Memory B cell (primary cell): ENCODE measurements around the gene AMH.

Experiments used
- ATAC-seq: fragments of 150-1000 bp; cut with Tn5 transposase; 2 replicates; pipeline ENCODE4 v1.10.0; 2021; ENCODE audit warnings: low read depth, mild to moderate bottlenecking, moderate library complexity
- DNase-seq, 2 donors: peaks; one replicate each; pipeline ENCODE4 v3.0.0; 2022; ENCODE audit warnings: low spot score in 2 of 2
- H3K27ac Mint-ChIP-seq: one replicate; pipeline ENCODE4 v1.8.0; 2022; ENCODE audit warnings: mild to moderate bottlenecking, moderate library complexity, mixed read lengths
- H3K27me3 Mint-ChIP-seq: one replicate; pipeline ENCODE4 v1.8.0; 2022; ENCODE audit warnings: mixed read lengths
- H3K36me3 Mint-ChIP-seq: one replicate; pipeline ENCODE4 v1.8.0; 2022; ENCODE audit warnings: mild to moderate bottlenecking, mixed read lengths
- H3K4me1 Mint-ChIP-seq: one replicate; pipeline ENCODE4 v1.8.0; 2022; ENCODE audit warnings: mixed read lengths
- H3K4me3 Mint-ChIP-seq: one replicate; pipeline ENCODE4 v1.8.0; 2022; ENCODE audit warnings: mild to moderate bottlenecking, moderate library complexity, mixed read lengths
- H3K9me3 Mint-ChIP-seq: one replicate; pipeline ENCODE4 v1.8.0; 2022; ENCODE audit warnings: mixed read lengths

AMH gene

GRCh38 chr19:2282062-2282861, 33.1 kb downstream of the AMH start, which contains the start of gene PEAK3:
TSS of gene PEAK3 (minus strand) at chr19:2282175. CDS start at chr19:2280931, 1,244 bp downstream.
- Mint-ChIP-seq H3K27me3 (no peaks in the 10 kb centered on the region), H3K4me1 (peaks cover 11% of the 10 kb centered on the region), H3K36me3 (no peaks in the 10 kb centered on the region), H3K27ac (peak within 1 kb of the TSS; percentile 37), H3K9me3 (no peaks in the 10 kb centered on the region), H3K4me3 (peak within 1 kb of the TSS; percentile 76)
- ATAC-seq (peak; percentile 48), DNase-seq (no peak)

GRCh38 chr19:2282862-2283237, 33.7 kb downstream of the AMH start:
- peak overlapping the region; percentile 54 for H3K4me3 Mint-ChIP-seq

GRCh38 chr19:2283835-2284507, 34.8 kb downstream of the AMH start:
- Mint-ChIP-seq H3K9me3 (no peaks in the 10 kb centered on the region), H3K4me1 (peaks cover 20% of the 10 kb centered on the region), H3K27me3 (no peaks in the 10 kb centered on the region), H3K4me3 (no peak overlapping the region), H3K27ac (no peak overlapping the region), H3K36me3 (no peaks in the 10 kb centered on the region)
- DNase-seq (no peak), ATAC-seq (no peak)

More at GRCh38 chr19:2282862-2283237, 33.7 kb downstream of the AMH start:
- Mint-ChIP-seq H3K4me1 (peaks cover 12% of the 10 kb centered on the region), H3K36me3 (no peaks in the 10 kb centered on the region), H3K27ac (peak overlapping the region; percentile 28), H3K9me3 (no peaks in the 10 kb centered on the region), H3K27me3 (no peaks in the 10 kb centered on the region)
- no peak for DNase-seq
- ATAC-seq, result no peak

GRCh38 chr19:2286402-2287140, 37.4 kb downstream of the AMH start:
- no peak for ATAC-seq
- Mint-ChIP-seq H3K4me3 (no peak overlapping the region), H3K27me3 (no peaks in the 10 kb centered on the region), H3K9me3 (no peaks in the 10 kb centered on the region), H3K36me3 (no peaks in the 10 kb centered on the region), H3K27ac (peak overlapping the region; percentile 38), H3K4me1 (peaks cover 25% of the 10 kb centered on the region)
- DNase-seq, result no peak

GRCh38 chr19:2287585-2288337, 38.6 kb downstream of the AMH start:
- H3K27ac Mint-ChIP-seq, result peak overlapping the region; percentile 78

GRCh38 chr19:2288338-2288817, 39.3 kb downstream of the AMH start:
- Mint-ChIP-seq H3K4me1 (peaks cover 21% of the 10 kb centered on the region), H3K9me3 (no peaks in the 10 kb centered on the region), H3K27ac (peak overlapping the region; percentile 78), H3K36me3 (peaks cover 8% of the 10 kb centered on the region), H3K27me3 (no peaks in the 10 kb centered on the region), H3K4me3 (peak overlapping the region; percentile 96)
- ATAC-seq (no peak), DNase-seq (no peak)

More at GRCh38 chr19:2287585-2288337, 38.6 kb downstream of the AMH start:
- ATAC-seq, result no peak
- Mint-ChIP-seq H3K4me1 (peaks cover 21% of the 10 kb centered on the region), H3K27me3 (no peaks in the 10 kb centered on the region), H3K36me3 (peaks cover 4% of the 10 kb centered on the region), H3K9me3 (no peaks in the 10 kb centered on the region), H3K4me3 (peak overlapping the region; percentile 30)
- no peak for DNase-seq

- Mint-ChIP-seq H3K36me3 (peaks cover 11% of the 10 kb centered on the region), H3K27ac (peak overlapping the region; percentile 78), H3K4me3 (peak overlapping the region; percentile 96), H3K4me1 (peaks cover 25% of the 10 kb centered on the region), H3K27me3 (no peaks in the 10 kb centered on the region), H3K9me3 (no peaks in the 10 kb centered on the region)
- peak in 1 of 2 donors; percentile 57 for DNase-seq
- peak; percentile 31 for ATAC-seq
Measured at GRCh38 chr19:2288818-2289713, 39.9 kb downstream of the AMH start.

GRCh38 chr19:2289714-2290435, 40.8 kb downstream of the AMH start:
- Mint-ChIP-seq H3K4me3 (peak overlapping the region; percentile 96), H3K27me3 (no peaks in the 10 kb centered on the region), H3K9me3 (no peaks in the 10 kb centered on the region), H3K36me3 (peaks cover 14% of the 10 kb centered on the region), H3K27ac (peak overlapping the region; percentile 78), H3K4me1 (peaks cover 31% of the 10 kb centered on the region)
- ATAC-seq, result peak; percentile 75
- DNase-seq, result peak; percentile 66 to 73

- H3K4me1 Mint-ChIP-seq, result peaks cover 33% of the 10 kb centered on the region
- H3K27ac Mint-ChIP-seq, result peak overlapping the region; percentile 78
- ATAC-seq, result peak; percentile 14
- H3K9me3 Mint-ChIP-seq, result no peaks in the 10 kb centered on the region
- no peak for DNase-seq
- no peaks in the 10 kb centered on the region for H3K27me3 Mint-ChIP-seq
- peaks cover 16% of the 10 kb centered on the region for H3K36me3 Mint-ChIP-seq
- peak overlapping the region; percentile 86 for H3K4me3 Mint-ChIP-seq
Measured at GRCh38 chr19:2290441-2291184, 41.5 kb downstream of the AMH start.

GRCh38 chr19:2291185-2291751, 42.1 kb downstream of the AMH start:
- Mint-ChIP-seq H3K27me3 (no peaks in the 10 kb centered on the region), H3K27ac (peak overlapping the region; percentile 78), H3K4me3 (peak overlapping the region; percentile 86), H3K4me1 (peaks cover 33% of the 10 kb centered on the region), H3K9me3 (no peaks in the 10 kb centered on the region), H3K36me3 (peaks cover 16% of the 10 kb centered on the region)
- DNase-seq (no peak), ATAC-seq (no peak)

- H3K36me3 Mint-ChIP-seq, result peaks cover 16% of the 10 kb centered on the region
- H3K27me3 Mint-ChIP-seq, result no peaks in the 10 kb centered on the region
- H3K4me1 Mint-ChIP-seq, result peaks cover 19% of the 10 kb centered on the region
- H3K4me3 Mint-ChIP-seq, result no peak overlapping the region
- ATAC-seq, result no peak
- H3K27ac Mint-ChIP-seq, result peak overlapping the region; percentile 73
- H3K9me3 Mint-ChIP-seq, result no peaks in the 10 kb centered on the region
- no peak for DNase-seq
Measured at GRCh38 chr19:2294687-2295335, 45.7 kb downstream of the AMH start.
